HK-2 (cell line): ENCODE data around the gene HPD.

Experiments
- DNase-seq: peaks from one replicate; pipeline ENCODE4 v3.0.0-alpha.2; 2018; ENCODE audit not compliant: unreplicated experiment

The HPD gene

DNA sequence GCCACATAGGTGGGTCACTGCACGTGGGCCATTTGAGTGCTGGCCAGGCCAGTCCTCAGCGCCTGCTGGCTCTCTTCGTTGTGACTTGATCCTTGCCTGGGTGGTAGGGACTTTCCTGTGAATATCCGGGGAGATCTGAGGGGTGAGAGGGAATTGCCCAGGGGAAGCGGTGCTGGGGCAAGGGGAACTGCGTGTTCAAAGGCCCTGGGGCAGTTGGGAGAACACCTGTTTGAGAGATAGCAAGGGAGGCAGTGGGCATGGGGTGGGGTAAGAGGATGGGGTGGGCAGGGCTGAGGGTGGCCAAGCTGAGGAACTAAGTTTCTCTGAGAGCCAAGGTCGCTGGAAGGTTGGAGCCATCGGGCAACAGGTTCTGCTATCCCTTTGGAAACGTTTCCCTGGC is 29.8 kb downstream of the HPD start:
- no peak for DNase-seq

GRCh38 chr12:121828306-121828705 is 30.4 kb downstream of the HPD start:
- DNase-seq: no peak

- no peak for DNase-seq
Observed at GRCh38 chr12:121827351-121828099, 31.1 kb downstream of the HPD start.

DNA sequence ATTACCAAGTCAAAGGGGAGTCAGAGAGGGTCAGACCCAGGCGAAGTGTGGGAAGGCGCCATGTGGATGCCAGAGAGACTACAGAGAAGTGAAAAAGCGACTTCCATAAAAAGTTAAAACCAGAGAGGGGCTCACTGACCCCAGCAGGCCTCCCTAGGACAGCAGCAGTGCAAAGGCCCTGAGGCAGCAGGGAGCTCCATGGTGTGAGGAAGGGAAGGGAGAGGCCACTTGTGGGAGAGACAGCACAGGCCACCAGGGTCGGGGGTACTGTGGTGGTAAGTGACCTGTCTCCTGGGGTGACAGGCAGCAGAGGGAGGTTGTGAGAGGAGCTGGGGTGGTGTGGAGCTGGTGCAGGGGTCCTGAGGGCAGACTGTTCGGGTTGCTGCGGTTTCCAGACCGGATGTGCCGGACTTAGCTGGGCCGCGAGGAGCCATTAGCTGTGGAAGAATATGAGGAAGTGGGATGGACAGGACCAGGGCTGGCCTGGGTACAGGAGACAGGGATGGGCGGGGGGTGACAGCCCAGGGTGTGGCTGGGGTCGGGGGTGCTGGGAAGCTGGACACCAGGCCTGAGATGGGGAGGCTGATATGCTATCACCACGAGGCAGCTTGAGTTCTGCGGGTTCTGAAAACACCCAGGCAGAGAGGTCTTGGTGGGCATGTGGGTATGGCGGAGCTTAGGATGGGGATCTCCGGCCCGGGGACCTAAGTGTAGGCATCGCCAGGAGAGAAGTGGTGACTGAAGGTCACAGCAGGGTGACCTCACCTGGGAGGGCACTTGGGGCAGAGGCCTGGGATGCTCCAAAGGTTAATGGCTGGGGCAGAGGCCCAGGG is 32.1 kb downstream of the HPD start:
- DNase-seq: no peak

DNA sequence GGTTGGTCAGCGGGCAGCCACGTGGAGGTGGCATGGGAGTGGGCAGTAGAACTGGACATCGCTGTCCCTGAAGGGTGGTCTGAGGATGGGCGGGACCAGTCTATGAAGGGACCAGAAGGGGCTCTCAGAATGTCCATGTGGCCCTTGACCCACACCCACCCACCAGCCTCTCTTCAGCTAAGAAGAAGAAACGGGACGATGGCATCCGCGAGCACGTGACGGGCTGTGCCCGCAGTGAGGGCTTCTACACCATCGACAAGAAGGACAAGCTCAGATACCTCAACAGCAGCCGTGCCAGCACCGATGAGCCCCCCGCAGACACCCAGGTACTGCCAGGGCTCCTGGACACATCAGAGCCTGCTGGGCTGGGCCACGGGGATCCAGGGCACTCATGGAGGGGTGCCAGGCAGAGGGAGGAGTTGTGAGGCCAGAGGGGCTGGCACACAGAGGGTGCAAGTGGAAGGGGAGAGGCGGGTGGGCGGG is 33.6 kb downstream of the HPD start:
- no peak for DNase-seq

DNA sequence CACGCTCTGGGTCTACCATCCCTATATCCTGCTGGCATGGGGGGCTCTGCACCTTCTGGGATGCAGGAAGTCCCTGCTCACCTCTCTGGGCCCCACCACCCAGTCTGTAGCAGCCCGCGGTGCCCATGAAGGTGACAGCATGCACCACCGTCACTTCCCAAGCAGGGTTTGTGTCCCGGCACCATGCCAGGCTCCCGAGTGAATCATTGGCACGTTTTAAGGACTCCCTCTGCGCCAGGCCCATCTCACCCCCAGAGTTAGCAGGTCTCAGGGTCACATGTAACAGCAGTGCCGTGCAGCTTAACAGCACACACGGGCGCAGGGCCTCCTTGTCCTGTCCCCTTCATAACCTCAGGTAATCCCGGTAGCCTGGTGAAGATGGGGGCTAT is 34.9 kb downstream of the HPD start:
- DNase-seq: no peak

DNA sequence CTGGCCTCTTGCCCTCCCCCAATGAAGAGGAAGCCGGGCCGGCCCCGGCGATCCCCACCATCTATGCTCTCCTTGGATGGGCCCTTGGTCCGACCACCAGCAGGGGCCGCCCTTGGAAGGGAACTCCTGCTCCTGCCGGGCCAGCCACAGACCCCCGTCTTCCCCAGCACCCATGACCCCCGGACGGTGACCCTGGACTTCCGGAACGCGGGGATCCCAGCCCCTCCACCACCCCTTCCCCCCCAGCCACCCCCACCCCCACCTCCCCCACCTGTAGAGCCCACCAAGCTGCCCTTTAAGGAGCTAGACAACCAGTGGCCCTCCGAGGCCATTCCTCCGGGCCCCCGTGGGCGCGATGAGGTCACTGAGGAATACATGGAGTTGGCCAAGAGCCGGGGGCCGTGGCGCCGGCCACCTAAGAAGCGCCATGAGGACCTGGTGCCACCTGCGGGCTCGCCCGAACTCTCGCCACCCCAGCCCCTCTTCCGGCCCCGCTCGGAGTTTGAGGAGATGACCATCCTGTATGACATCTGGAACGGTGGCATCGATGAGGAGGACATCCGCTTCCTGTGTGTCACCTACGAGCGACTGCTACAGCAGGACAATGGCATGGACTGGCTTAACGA is 35.4 kb downstream of the HPD start:
- no peak for DNase-seq

GRCh38 chr12:121822393-121823100 is 36.1 kb downstream of the HPD start:
- DNase-seq: no peak

GRCh38 chr12:121820056-121820455 is 38.6 kb downstream of the HPD start:
- no peak for DNase-seq

GRCh38 chr12:121819212-121819949 is 39.3 kb downstream of the HPD start:
- DNase-seq: no peak

GRCh38 chr12:121817648-121818043 is 41.0 kb downstream of the HPD start:
- DNase-seq: no peak

- no peak for DNase-seq
Observed at GRCh38 chr12:121816925-121817647, 41.6 kb downstream of the HPD start.

- DNase-seq: no peak
Observed at GRCh38 chr12:121815263-121815662, 43.4 kb downstream of the HPD start.

GRCh38 chr12:121814429-121815119 is 44.1 kb downstream of the HPD start:
- no peak for DNase-seq

DNA sequence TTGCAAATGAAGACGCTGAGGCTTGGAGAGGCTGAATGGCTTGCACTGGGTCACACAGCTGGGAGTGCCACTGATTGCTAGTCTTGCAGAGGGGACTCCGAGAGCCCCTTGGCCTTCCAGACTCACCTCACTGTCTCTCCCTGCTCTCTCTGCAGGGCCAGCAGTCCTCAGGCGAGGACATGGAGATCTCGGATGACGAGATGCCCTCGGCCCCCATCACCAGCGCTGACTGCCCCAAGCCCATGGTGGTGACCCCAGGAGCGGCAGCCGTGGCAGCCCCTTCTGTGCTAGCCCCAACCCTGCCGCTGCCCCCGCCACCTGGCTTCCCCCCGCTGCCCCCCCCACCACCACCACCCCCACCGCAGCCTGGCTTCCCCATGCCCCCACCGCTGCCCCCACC is 44.7 kb downstream of the HPD start:
- DNase-seq: no peak

GRCh38 chr12:121812921-121813896 is 45.5 kb downstream of the HPD start:
- DNase-seq: no peak

GRCh38 chr12:121812320-121812871 is 46.3 kb downstream of the HPD start:
- DNase-seq: no peak
